HCT116 (cell line): ENCODE results near the gene FAM199X. TPM values are rescaled to one million over a fixed set of nuclear protein-coding genes. Genes with fewer than 3 reads are reported as not detected.

Source experiments
- ATAC-seq: fragments of 200-7000 bp; cut with Tn5 transposase; 2 replicates; pipeline ENCODE4 v1.9.1; 2020; ENCODE audit warnings: mild to moderate bottlenecking, moderate library complexity
- BruUV-seq: library from RNA; stranded (reverse); fragments of 400-500 nt; replicated peaks from 2 replicates; lab custom pipeline; 2021; lab: Mats Ljungman, UMichigan
- CTCF ChIA-PET: fragments of 300-600 bp; sonication (Branson Sonifier 250); formaldehyde crosslinking; loops from one replicate; lab custom pipeline; 2021; ENCODE audit warnings: antibody characterized with exemption; lab: Charles Lee
- POLR2A ChIA-PET: fragments of 300-600, 350-600 bp; sonication (Branson Sonifier 250); formaldehyde crosslinking; loops from one replicate; lab custom pipeline; 2021; ENCODE audit warnings: antibody characterized with exemption; lab: Charles Lee
- RAD21 ChIA-PET, 2 experiments: fragments of 300-600 bp; sonication (Branson Sonifier 250); formaldehyde crosslinking; loops; one replicate each; lab custom pipeline; 2023; ENCODE audit warnings: low total read pairs in 2 of 2; ENCODE audit not compliant: uncharacterized antibody in 2 of 2, unreplicated experiment in 2 of 2, low non-redundant PET in 1 of 2; lab: Charles Lee
- DNase-seq: peaks from one replicate; pipeline ENCODE4 v3.0.0-alpha.2; 2010; ENCODE audit warnings: low read depth, low spot score
- H2AFZ ChIP-seq: fragments of 200-600 bp; shearing (Covaris generic), sonication (generic); 2 replicates; pipeline ENCODE4 v1.6.1; 2017; ENCODE audit warnings: low read depth, mixed run types, mixed read lengths, antibody characterized with exemption, low read length; ENCODE audit not compliant: poor library complexity, severe bottlenecking
- H3K27ac ChIP-seq: 2 replicates; pipeline ENCODE4 v1.5.1; 2012; ENCODE audit warnings: low read depth, low read length
- H3K27me3 ChIP-seq: fragments of 200-600 bp; sonication (generic); 2 replicates; pipeline ENCODE4 v1.6.1; 2016; ENCODE audit warnings: mixed run types, low read length, mixed read lengths; ENCODE audit not compliant: insufficient read depth
- H3K36me3 ChIP-seq, 2 experiments: fragments of 200-500 bp in 1 of 2; fragments of 200-600 bp in 1 of 2; sonication (Bioruptor generic) in 1 of 2; sonication (generic) in 1 of 2; 2 replicates each; pipeline versions ENCODE4 v1.5.1 to v1.6.1; 2014 to 2016; ENCODE audit warnings: low read length in 2 of 2, inconsistent platforms in 1 of 2, mixed read lengths in 1 of 2, mixed run types in 1 of 2; ENCODE audit not compliant: insufficient read depth in 2 of 2, control insufficient read depth in 1 of 2
- H3K4me1 ChIP-seq, 2 experiments: fragments of 200-600 bp in 1 of 2; sonication (generic) in 1 of 2; 2 replicates each; pipeline versions ENCODE4 v1.5.1 to v1.6.1; 2012 to 2017; ENCODE audit warnings: low read length in 2 of 2, inconsistent platforms in 1 of 2, mild to moderate bottlenecking in 1 of 2, mixed read lengths in 1 of 2, mixed run types in 1 of 2, moderate library complexity in 1 of 2; ENCODE audit not compliant: insufficient read depth in 2 of 2, control insufficient read depth in 1 of 2
- H3K4me2 ChIP-seq: fragments of 200-600 bp; sonication (generic); 2 replicates; pipeline ENCODE4 v1.6.1; 2017; ENCODE audit warnings: mixed run types, low read length, mixed read lengths
- H3K4me3 ChIP-seq, 2 experiments: fragments of 200-600 bp in 1 of 2; sonication (generic) in 1 of 2; replicated peaks in 1 of 2; 2 replicates each; pipeline ENCODE4 v1.5.1; 2011 to 2016; ENCODE audit warnings: low read length in 2 of 2, control low read depth in 1 of 2, low read depth in 1 of 2, mild to moderate bottlenecking in 1 of 2, mixed read lengths in 1 of 2, mixed run types in 1 of 2
- H3K79me2 ChIP-seq: fragments of 200-600 bp; sonication (generic); 2 replicates; pipeline ENCODE4 v1.6.1; 2017; ENCODE audit warnings: mild to moderate bottlenecking, mixed run types, low read length, moderate library complexity, mixed read lengths; ENCODE audit not compliant: insufficient read depth
- H3K9ac ChIP-seq: fragments of 200-600 bp; sonication (generic); 2 replicates; pipeline ENCODE4 v1.6.1; 2016; ENCODE audit warnings: low read length, mixed read lengths
- H3K9me2 ChIP-seq: fragments of 200-600 bp; sonication (generic), shearing (Covaris generic); 2 replicates; pipeline ENCODE4 v1.6.1; 2017; ENCODE audit warnings: mixed run types, mild to moderate bottlenecking, moderate library complexity; ENCODE audit not compliant: insufficient read depth
- H3K9me3 ChIP-seq, 2 experiments: fragments of 200-500 bp in 1 of 2; fragments of 200-600 bp in 1 of 2; sonication (Bioruptor generic) in 1 of 2; sonication (generic) in 1 of 2; 2 replicates each; pipeline ENCODE4 v1.6.1; 2014 to 2017; ENCODE audit warnings: low read length in 2 of 2, mixed read lengths in 2 of 2, inconsistent platforms in 1 of 2, low read depth in 1 of 2, mild to moderate bottlenecking in 1 of 2, mixed run types in 1 of 2, moderate library complexity in 1 of 2; ENCODE audit not compliant: control insufficient read depth in 1 of 2, insufficient read depth in 1 of 2
- H4K20me1 ChIP-seq: fragments of 200-600 bp; sonication (generic), shearing (Covaris generic); 2 replicates; pipeline ENCODE4 v1.6.1; 2017; ENCODE audit warnings: mixed run types, mild to moderate bottlenecking, moderate library complexity; ENCODE audit not compliant: insufficient read depth
- CBX3 ChIP-seq: IDR thresholded peaks from 2 replicates; pipeline ENCODE4 v1.6.1; 2012; ENCODE audit warnings: low read depth
- EGR1 ChIP-seq: IDR thresholded peaks from 2 replicates; pipeline ENCODE4 v1.6.1; 2012; ENCODE audit warnings: low read depth
- JUND ChIP-seq: IDR thresholded peaks from 2 replicates; pipeline ENCODE4 v1.6.1; 2012
- SIN3A ChIP-seq: IDR thresholded peaks from 2 replicates; pipeline ENCODE4 v1.6.1; 2012; ENCODE audit warnings: low read depth
- TCF7L2 ChIP-seq: IDR thresholded peaks from 2 replicates; pipeline ENCODE4 v1.7.0; 2011; ENCODE audit warnings: borderline replicate concordance, inconsistent platforms; ENCODE audit not compliant: insufficient read depth, insufficient read length; ENCODE audit errors: extremely low read depth
- ZNF274 ChIP-seq: fragments of 200-500 bp; sonication (Bioruptor generic); IDR thresholded peaks from 2 replicates; pipeline ENCODE4 v1.6.1; 2014; ENCODE audit warnings: mild to moderate bottlenecking, low read depth, low read length, inconsistent platforms
- intact Hi-C: fragments of 100-400 bp; cut with micrococcal nuclease; formaldehyde crosslinking; loops from 2 replicates; pipeline ENCODE4 v1.10.0; 2022
- total RNA-seq: library from RNA; stranded (reverse); gene quantifications from one replicate; pipeline ENCODE4 v1.2.1, GENCODE V29; 2021; ENCODE audit not compliant: unreplicated experiment
- TF ChIP-seq, protein P1 (sequence below): IDR thresholded peaks from 2 replicates; pipeline ENCODE4 v1.6.1; 2012
- TF ChIP-seq, protein P2 (sequence below): IDR thresholded peaks from 2 replicates; pipeline ENCODE4 v1.6.1; 2012; ENCODE audit warnings: low read depth

Gene FAM199X
- total RNA-seq, 1 experiment from 2014 or later, result 21.1 TPM

DNA sequence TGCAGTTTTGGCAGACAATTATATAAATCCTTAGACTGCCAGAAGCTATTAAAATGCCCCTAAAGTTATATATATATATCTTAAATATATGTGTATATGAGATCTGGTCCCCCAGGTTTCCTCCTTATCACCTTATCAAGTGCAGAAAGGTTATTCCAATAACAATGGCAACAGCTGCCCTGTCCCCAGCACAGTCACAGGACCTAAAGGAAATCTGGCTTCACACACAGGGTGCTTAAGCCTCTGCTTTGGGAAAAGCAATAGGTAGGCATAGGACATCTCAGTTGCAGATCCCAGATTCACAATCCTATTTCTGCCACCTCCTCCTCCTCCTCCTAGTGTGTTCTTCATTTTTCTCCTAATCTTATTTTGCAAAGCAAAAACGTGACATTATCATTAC is 15.2 kb upstream of the FAM199X start:
- Histone ChIP-seq H3K9ac (no peak overlapping the region), H4K20me1 (no peaks in the 10 kb centered on the region), H2AFZ (no peak overlapping the region), H3K4me1 (no peaks in the 10 kb centered on the region), H3K9me2 (no peaks in the 10 kb centered on the region), H3K4me2 (no peak overlapping the region), H3K9me3 (no peaks in the 10 kb centered on the region), H3K27me3 (no peaks in the 10 kb centered on the region), H3K79me2 (0 out of 2 replicates have a peak, but pooled peaks cover 8% of the 10 kb centered on the region), H3K27ac (no peak overlapping the region), H3K4me3 (no peak overlapping the region), H3K36me3 (no peaks in the 10 kb centered on the region)
- no TSS peak for BruUV-seq
- ChIA-PET POLR2A (no interaction called here), RAD21 (no interaction called here), CTCF (no interaction called here)
- intact Hi-C loops, result no loop called here
- DNase-seq (no peak), ATAC-seq (no peak)
- TF ChIP-seq TCF7L2 (no peak), JUND (no peak), EGR1 (no peak), SIN3A (no peak), ZNF274 (no peak), CBX3 (no peak)
- TF ChIP-seq, protein P1, sequence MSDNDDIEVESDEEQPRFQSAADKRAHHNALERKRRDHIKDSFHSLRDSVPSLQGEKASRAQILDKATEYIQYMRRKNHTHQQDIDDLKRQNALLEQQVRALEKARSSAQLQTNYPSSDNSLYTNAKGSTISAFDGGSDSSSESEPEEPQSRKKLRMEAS, result no peak
- TF ChIP-seq, protein P2, sequence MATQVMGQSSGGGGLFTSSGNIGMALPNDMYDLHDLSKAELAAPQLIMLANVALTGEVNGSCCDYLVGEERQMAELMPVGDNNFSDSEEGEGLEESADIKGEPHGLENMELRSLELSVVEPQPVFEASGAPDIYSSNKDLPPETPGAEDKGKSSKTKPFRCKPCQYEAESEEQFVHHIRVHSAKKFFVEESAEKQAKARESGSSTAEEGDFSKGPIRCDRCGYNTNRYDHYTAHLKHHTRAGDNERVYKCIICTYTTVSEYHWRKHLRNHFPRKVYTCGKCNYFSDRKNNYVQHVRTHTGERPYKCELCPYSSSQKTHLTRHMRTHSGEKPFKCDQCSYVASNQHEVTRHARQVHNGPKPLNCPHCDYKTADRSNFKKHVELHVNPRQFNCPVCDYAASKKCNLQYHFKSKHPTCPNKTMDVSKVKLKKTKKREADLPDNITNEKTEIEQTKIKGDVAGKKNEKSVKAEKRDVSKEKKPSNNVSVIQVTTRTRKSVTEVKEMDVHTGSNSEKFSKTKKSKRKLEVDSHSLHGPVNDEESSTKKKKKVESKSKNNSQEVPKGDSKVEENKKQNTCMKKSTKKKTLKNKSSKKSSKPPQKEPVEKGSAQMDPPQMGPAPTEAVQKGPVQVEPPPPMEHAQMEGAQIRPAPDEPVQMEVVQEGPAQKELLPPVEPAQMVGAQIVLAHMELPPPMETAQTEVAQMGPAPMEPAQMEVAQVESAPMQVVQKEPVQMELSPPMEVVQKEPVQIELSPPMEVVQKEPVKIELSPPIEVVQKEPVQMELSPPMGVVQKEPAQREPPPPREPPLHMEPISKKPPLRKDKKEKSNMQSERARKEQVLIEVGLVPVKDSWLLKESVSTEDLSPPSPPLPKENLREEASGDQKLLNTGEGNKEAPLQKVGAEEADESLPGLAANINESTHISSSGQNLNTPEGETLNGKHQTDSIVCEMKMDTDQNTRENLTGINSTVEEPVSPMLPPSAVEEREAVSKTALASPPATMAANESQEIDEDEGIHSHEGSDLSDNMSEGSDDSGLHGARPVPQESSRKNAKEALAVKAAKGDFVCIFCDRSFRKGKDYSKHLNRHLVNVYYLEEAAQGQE, result no peak
